Hepatocyte (in vitro differentiated cells): Measurements from ENCODE around the gene ITSN1. TPM values are rescaled to one million over a fixed set of nuclear protein-coding genes. Genes with fewer than 3 reads are reported as not detected.

Experiments used
- DNase-seq: peaks from one replicate; pipeline ENCODE4 v3.0.0-alpha.2; 2016; ENCODE audit warnings: low spot score
- H2AFZ ChIP-seq: fragments of 200-600 bp; sonication (generic); 2 replicates; pipeline ENCODE4 v1.6.0; 2016; ENCODE audit warnings: antibody characterized with exemption, mild to moderate bottlenecking
- H3K27ac ChIP-seq: fragments of 200-600 bp; sonication (generic); 2 replicates; pipeline ENCODE4 v1.5.1; 2016; ENCODE audit warnings: mild to moderate bottlenecking
- H3K27me3 ChIP-seq: fragments of 200-600 bp; sonication (generic); 2 replicates; pipeline ENCODE4 v1.6.1; 2016
- H3K36me3 ChIP-seq: fragments of 200-600 bp; sonication (generic); replicated peaks from 2 replicates; pipeline ENCODE4 v1.5.1; 2016; ENCODE audit warnings: low read depth; ENCODE audit not compliant: insufficient read depth
- H3K4me1 ChIP-seq: fragments of 200-600 bp; sonication (generic); 2 replicates; pipeline ENCODE4 v1.5.1; 2016; ENCODE audit warnings: mild to moderate bottlenecking, moderate library complexity; ENCODE audit not compliant: insufficient read depth
- H3K4me2 ChIP-seq: fragments of 200-600 bp; sonication (generic); 2 replicates; pipeline ENCODE4 v1.6.0; 2016
- H3K4me3 ChIP-seq: fragments of 200-600 bp; sonication (generic); 2 replicates; pipeline ENCODE4 v1.5.1; 2016; ENCODE audit warnings: mild to moderate bottlenecking
- H3K79me2 ChIP-seq: fragments of 200-600 bp; sonication (generic); 2 replicates; pipeline ENCODE4 v1.6.0; 2017; ENCODE audit warnings: mild to moderate bottlenecking
- H3K9me2 ChIP-seq: fragments of 200-600 bp; sonication (generic); replicated peaks from 2 replicates; pipeline ENCODE4 v1.6.0; 2017; ENCODE audit warnings: mild to moderate bottlenecking; ENCODE audit not compliant: insufficient read depth
- H3K9me3 ChIP-seq: fragments of 200-600 bp; sonication (generic); 2 replicates; pipeline ENCODE4 v1.5.1; 2016; ENCODE audit warnings: low read depth, mild to moderate bottlenecking
- H4K20me1 ChIP-seq: fragments of 200-600 bp; sonication (generic); 2 replicates; pipeline ENCODE4 v1.6.0; 2016; ENCODE audit warnings: mild to moderate bottlenecking; ENCODE audit not compliant: insufficient read depth, poor library complexity, severe bottlenecking
- EZH2 ChIP-seq: fragments of 200-600 bp; sonication (generic); IDR thresholded peaks from 2 replicates; pipeline ENCODE4 v1.6.1; 2016; ENCODE audit warnings: antibody characterized with exemption, mild to moderate bottlenecking, borderline replicate concordance
- EZH2phosphoT487 ChIP-seq: fragments of 200-600 bp; sonication (generic); IDR thresholded peaks from one replicate; pipeline ENCODE4 v1.6.1; 2018; ENCODE audit warnings: antibody characterized with exemption, mild to moderate bottlenecking, low read depth, moderate library complexity; ENCODE audit not compliant: unreplicated experiment, severe bottlenecking
- WGBS: methylation state at CpG from one replicate; pipeline ENCODE4 v1.1.6; 2016; ENCODE audit warnings: low lambda C conversion rate; ENCODE audit errors: missing lambda C conversion rate; 5-methylcytosine and 5-hydroxymethylcytosine counted together
- polyA plus RNA-seq: library from polyadenylated mRNA; unstranded; fragments of >200 nt; fragmentation: Nextera tagmentation; extraction: Ambion mirVana; gene quantifications from 2 replicates; pipeline ENCODE4 v1.2.1, GENCODE V29; 2016
- total RNA-seq: library from RNA; depleted of rRNA; stranded (reverse); fragments of >200 nt; gene quantifications from 2 replicates; pipeline ENCODE4 v1.2.3, GENCODE V29; 2014
- TF ChIP-seq, protein P1 (sequence below): fragments of 200-600 bp; sonication (generic); IDR thresholded peaks from 2 replicates; pipeline ENCODE4 v1.5.1; 2016; ENCODE audit warnings: antibody characterized with exemption, mild to moderate bottlenecking; ENCODE audit not compliant: poor library complexity

Gene ITSN1
- total and polyA plus RNA-seq, 2 experiments from 2014 or later: 43.6 to 46.0 TPM

- H2AFZ ChIP-seq: no peak overlapping the region
- H3K4me2 ChIP-seq: no peak overlapping the region
- H3K79me2 ChIP-seq: peaks cover 97% of the 10 kb centered on the region
- no peak for DNase-seq
- WGBS: 71% methylated on average over 5 of the region's 5 CpGs
- no peaks in the 10 kb centered on the region for H3K9me3 ChIP-seq
- no peaks in the 10 kb centered on the region for H3K27me3 ChIP-seq
- no peak overlapping the region for H3K27ac ChIP-seq
- no peaks in the 10 kb centered on the region for H3K9me2 ChIP-seq
- H3K4me1 ChIP-seq: peaks cover 23% of the 10 kb centered on the region
- peaks cover 22% of the 10 kb centered on the region for H4K20me1 ChIP-seq
- TF ChIP-seq, protein P1, sequence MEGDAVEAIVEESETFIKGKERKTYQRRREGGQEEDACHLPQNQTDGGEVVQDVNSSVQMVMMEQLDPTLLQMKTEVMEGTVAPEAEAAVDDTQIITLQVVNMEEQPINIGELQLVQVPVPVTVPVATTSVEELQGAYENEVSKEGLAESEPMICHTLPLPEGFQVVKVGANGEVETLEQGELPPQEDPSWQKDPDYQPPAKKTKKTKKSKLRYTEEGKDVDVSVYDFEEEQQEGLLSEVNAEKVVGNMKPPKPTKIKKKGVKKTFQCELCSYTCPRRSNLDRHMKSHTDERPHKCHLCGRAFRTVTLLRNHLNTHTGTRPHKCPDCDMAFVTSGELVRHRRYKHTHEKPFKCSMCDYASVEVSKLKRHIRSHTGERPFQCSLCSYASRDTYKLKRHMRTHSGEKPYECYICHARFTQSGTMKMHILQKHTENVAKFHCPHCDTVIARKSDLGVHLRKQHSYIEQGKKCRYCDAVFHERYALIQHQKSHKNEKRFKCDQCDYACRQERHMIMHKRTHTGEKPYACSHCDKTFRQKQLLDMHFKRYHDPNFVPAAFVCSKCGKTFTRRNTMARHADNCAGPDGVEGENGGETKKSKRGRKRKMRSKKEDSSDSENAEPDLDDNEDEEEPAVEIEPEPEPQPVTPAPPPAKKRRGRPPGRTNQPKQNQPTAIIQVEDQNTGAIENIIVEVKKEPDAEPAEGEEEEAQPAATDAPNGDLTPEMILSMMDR: no peak
- TF ChIP-seq EZH2phosphoT487 (no peak), EZH2 (no peak)
- H3K36me3 ChIP-seq: no peaks in the 10 kb centered on the region
- H3K4me3 ChIP-seq: no peak overlapping the region
Observed at GRCh38 chr21:33690874-33691273, 48.6 kb downstream of the ITSN1 start.

DNA sequence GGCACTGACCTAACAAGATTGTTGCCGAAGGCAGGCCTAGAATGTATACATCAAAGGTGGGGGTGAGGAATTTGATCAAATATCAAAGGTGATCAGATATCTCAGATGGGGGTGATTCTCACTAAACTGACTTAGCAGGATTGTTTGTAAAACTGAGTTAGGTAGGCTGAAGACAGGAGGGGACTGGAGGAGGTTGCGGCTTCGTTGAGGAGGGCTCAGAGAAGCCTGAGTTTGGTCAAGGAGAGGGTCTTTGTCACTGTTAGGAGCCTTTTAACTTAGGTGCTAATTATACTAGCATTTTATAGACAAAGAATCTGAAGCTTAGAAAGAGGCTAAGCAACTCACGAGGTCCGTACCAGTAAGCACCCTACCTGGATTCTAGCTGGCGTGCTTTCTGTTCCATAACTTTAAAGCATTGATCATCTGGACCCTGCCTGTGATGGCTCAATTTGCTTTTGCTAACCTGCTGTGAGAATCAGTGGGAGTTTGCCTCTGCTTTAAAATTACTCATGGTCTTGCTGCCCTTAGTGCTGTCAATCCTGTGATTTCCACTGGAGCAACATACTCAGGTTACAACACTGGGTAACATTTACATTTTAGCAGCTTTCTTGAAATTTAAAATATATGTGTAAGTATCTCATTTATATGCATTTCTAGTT is 49.8 kb downstream of the ITSN1 start:
- Histone ChIP-seq H3K79me2 (peaks cover 97% of the 10 kb centered on the region), H3K4me2 (no peak overlapping the region), H3K27ac (no peak overlapping the region), H3K27me3 (no peaks in the 10 kb centered on the region), H3K4me1 (peaks cover 23% of the 10 kb centered on the region), H3K4me3 (no peak overlapping the region), H2AFZ (no peak overlapping the region), H3K9me2 (no peaks in the 10 kb centered on the region), H3K36me3 (no peaks in the 10 kb centered on the region), H3K9me3 (no peaks in the 10 kb centered on the region), H4K20me1 (peaks cover 22% of the 10 kb centered on the region)
- WGBS: 87% methylated on average over 6 of the region's 6 CpGs
- DNase-seq: no peak
- TF ChIP-seq EZH2 (no peak), EZH2phosphoT487 (no peak)
- TF ChIP-seq, protein P1: no peak

DNA sequence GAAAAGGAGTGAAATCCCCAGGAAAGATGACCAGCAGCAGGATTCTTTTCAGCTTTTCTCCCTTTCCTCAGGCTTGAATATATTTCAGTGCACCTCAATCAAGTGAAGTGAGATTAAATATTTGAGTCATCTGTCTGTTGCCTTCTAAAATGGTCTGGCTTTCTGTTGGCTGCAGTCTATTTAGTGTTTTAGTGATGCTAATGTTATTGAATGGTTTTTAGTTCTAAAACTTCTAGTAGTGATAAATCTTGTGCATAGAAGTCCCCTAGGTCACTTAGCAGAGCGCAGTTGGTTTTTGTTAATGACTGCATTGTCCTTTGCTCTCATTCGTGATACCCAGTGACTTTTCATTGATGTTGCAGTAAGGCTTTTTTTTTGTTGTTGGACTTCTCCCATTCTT is 53.5 kb downstream of the ITSN1 start:
- H3K9me3 ChIP-seq: no peaks in the 10 kb centered on the region
- H3K36me3 ChIP-seq: no peaks in the 10 kb centered on the region
- H4K20me1 ChIP-seq: peaks cover 17% of the 10 kb centered on the region
- no peak for DNase-seq
- peaks cover 11% of the 10 kb centered on the region for H3K4me1 ChIP-seq
- H2AFZ ChIP-seq: no peak overlapping the region
- TF ChIP-seq EZH2phosphoT487 (no peak), EZH2 (no peak)
- TF ChIP-seq, protein P1: no peak
- H3K27ac ChIP-seq: no peak overlapping the region
- no peak overlapping the region for H3K4me2 ChIP-seq
- 72% methylated on average over 2 of the region's 2 CpGs for WGBS
- H3K27me3 ChIP-seq: no peaks in the 10 kb centered on the region
- no peaks in the 10 kb centered on the region for H3K9me2 ChIP-seq
- peaks cover 97% of the 10 kb centered on the region for H3K79me2 ChIP-seq
- H3K4me3 ChIP-seq: no peak overlapping the region
